ENCODE results near the gene MAP3K1. TPM values are rescaled to one million over a fixed set of nuclear protein-coding genes. Genes with fewer than 3 reads are reported as not detected.

MAP3K1 gene
- total RNA-seq, 4 donors from 2014 or later = 22.8 to 35.9 (median 29.9) TPM

DNA sequence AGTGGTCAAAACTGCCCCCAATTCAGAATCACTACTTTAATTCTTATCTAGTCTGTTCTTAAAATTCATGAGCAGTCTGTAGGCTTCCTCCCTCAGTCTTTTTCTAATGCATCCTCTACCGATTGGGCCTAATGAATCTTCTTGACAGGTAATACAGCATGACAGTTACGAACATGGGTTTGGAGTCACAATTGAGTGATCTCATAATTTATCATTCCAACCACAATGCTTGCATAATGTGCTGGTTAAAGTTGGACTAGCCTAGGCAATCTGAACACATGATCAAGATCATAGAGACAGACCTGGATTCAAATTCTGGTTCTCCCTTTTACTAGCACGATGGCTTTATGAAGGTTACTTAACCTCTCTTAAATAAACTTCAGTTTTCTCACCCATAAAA, 61.0 kb downstream of the MAP3K1 start:
- H3K27me3 ChIP-seq = no peaks in the 10 kb centered on the region
- WGBS, 2 donors = 39 to 55% methylated on average over 3 of the region's 3 CpGs
- TF ChIP-seq, protein P1, sequence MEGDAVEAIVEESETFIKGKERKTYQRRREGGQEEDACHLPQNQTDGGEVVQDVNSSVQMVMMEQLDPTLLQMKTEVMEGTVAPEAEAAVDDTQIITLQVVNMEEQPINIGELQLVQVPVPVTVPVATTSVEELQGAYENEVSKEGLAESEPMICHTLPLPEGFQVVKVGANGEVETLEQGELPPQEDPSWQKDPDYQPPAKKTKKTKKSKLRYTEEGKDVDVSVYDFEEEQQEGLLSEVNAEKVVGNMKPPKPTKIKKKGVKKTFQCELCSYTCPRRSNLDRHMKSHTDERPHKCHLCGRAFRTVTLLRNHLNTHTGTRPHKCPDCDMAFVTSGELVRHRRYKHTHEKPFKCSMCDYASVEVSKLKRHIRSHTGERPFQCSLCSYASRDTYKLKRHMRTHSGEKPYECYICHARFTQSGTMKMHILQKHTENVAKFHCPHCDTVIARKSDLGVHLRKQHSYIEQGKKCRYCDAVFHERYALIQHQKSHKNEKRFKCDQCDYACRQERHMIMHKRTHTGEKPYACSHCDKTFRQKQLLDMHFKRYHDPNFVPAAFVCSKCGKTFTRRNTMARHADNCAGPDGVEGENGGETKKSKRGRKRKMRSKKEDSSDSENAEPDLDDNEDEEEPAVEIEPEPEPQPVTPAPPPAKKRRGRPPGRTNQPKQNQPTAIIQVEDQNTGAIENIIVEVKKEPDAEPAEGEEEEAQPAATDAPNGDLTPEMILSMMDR (IDR thresholded peaks at IDR 0.05) = no peak
- TF ChIP-seq POLR2A (IDR thresholded peaks at IDR 0.05) = no peak
- H3K9me3 ChIP-seq = no peaks in the 10 kb centered on the region
- H3K27ac ChIP-seq = no peak overlapping the region
- intact Hi-C loops (cut with DNase I) = no loop called here
- H3K4me3 ChIP-seq = no peak overlapping the region
- no peak for DNase-seq
- H3K4me1 ChIP-seq = no peaks in the 10 kb centered on the region
- peaks cover 5 to 98% (median 8%) of the 10 kb centered on the region in 3 donors for H3K36me3 ChIP-seq

DNA sequence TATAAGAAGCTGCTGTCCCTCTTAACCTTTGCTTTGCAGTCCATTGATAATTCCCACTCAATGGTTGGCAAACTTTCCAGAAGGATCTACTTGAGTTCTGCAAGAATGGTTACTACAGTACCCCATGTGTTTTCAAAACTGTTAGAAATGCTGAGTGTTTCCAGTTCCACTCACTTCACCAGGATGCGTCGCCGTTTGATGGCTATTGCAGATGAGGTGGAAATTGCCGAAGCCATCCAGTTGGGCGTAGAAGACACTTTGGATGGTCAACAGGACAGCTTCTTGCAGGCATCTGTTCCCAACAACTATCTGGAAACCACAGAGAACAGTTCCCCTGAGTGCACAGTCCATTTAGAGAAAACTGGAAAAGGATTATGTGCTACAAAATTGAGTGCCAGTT, 66.2 kb downstream of the MAP3K1 start:
- H3K4me1 ChIP-seq = no peaks in the 10 kb centered on the region
- TF ChIP-seq POLR2A (IDR thresholded peaks at IDR 0.05) = no peak
- TF ChIP-seq, protein P1 (IDR thresholded peaks at IDR 0.05) = no peak
- no peak overlapping the region for H3K27ac ChIP-seq
- no peaks in the 10 kb centered on the region for H3K27me3 ChIP-seq
- DNase-seq = no peak
- no peaks in the 10 kb centered on the region for H3K9me3 ChIP-seq
- peaks cover 35 to 99% (median 36%) of the 10 kb centered on the region in 3 donors for H3K36me3 ChIP-seq
- 94% methylated on average over 3 to 5 of the region's 5 CpGs for WGBS, 2 donors
- intact Hi-C loops (cut with DNase I) = no loop called here
- H3K4me3 ChIP-seq = no peak overlapping the region

DNA sequence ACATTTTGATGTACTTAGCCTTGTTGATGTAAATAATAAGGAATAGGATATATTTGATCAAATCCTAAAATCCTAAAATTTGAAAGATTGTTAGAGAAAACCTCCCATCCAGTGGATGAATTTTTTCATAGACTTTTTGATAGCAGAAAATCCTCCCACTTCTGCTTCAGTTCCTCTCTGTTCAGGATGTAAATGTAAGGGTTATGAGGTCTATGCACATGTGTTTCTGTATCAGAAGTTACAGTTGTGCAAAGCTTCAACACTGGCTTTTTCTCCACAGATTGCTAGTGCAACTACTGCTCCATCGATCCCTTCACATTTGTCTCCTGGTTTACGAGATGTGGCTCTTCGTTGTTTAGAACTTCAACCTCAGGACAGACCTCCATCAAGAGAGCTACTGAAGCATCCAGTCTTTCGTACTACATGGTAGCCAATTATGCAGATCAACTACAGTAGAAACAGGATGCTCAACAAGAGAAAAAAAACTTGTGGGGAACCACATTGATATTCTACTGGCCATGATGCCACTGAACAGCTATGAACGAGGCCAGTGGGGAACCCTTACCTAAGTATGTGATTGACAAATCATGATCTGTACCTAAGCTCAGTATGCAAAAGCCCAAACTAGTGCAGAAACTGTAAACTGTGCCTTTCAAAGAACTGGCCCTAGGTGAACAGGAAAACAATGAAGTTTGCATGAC, 78.1 kb downstream of the MAP3K1 start:
- no peaks in the 10 kb centered on the region for H3K9me3 ChIP-seq
- no peak for TF ChIP-seq POLR2A (IDR thresholded peaks at IDR 0.05)
- TF ChIP-seq, protein P1 (IDR thresholded peaks at IDR 0.05) = no peak
- 91 to 96% methylated on average over 5 of the region's 5 CpGs for WGBS, 2 donors
- no peak overlapping the region for H3K27ac ChIP-seq
- DNase-seq = no peak
- H3K4me3 ChIP-seq = no peak overlapping the region
- peaks cover 0 to 88% (median 4%) of the 10 kb centered on the region in 3 donors for H3K36me3 ChIP-seq
- no peaks in the 10 kb centered on the region for H3K27me3 ChIP-seq
- peaks cover 0 to 4% (median 0%) of the 10 kb centered on the region in 3 donors for H3K4me1 ChIP-seq
- intact Hi-C loops (cut with DNase I) = no loop called here

DNA sequence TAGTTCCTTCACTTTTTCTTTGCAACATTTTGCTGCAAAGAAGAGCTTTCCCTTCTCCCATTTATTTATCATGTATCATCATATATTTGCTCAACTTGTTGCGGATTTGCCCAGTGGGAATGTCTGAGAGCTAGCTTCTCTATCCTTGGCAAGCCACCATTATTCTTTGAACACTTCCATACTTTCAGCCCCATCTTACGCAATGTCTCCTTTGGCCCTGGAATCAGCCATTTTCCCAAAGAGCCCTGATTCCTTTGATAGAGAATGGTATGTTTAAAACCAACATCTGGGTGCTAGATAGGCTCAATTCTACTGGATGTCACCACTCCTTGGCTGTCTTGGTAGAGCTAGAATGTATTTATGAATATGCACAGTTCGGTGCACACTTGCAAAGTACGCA, 81.4 kb downstream of the MAP3K1 start:
- no peak for DNase-seq
- Histone ChIP-seq H3K36me3 (peaks cover 0 to 55% (median 4%) of the 10 kb centered on the region in 3 donors), H3K9me3 (no peaks in the 10 kb centered on the region), H3K27me3 (no peaks in the 10 kb centered on the region), H3K27ac (no peak overlapping the region), H3K4me1 (peaks cover 0 to 5% (median 0%) of the 10 kb centered on the region in 3 donors), H3K4me3 (no peak overlapping the region)
- intact Hi-C loops (cut with DNase I) = no loop called here
- 93 to 99% methylated on average over 4 of the region's 4 CpGs for WGBS, 2 donors
- no peak for TF ChIP-seq POLR2A (IDR thresholded peaks at IDR 0.05)

DNA sequence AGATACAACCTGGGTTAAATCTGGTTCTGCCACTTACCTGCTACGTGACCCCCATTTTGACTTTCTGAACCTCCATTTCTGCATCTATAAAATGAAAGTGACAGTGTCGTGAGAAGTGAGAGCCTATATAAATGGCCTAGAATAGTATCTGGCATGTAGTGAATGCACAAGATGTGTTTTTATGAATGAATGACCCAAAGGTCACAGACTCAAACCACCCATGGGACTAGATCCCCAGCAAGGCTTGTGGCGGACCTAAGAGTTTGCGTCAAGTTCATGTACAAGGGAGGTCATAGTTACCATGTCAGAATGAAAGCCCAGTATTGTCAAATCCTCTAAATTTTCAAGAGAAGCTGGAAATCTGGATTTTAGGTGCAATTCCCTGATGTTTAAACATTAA, 82.9 kb downstream of the MAP3K1 start:
- intact Hi-C loops (cut with DNase I) = no loop called here
- 86 to 93% methylated on average over 4 of the region's 4 CpGs for WGBS, 2 donors

More for the DNA sequence above, 82.9 kb downstream of the MAP3K1 start:
- no peak for DNase-seq
- H3K27me3 ChIP-seq = no peaks in the 10 kb centered on the region
- H3K4me3 ChIP-seq = no peak overlapping the region
- H3K4me1 ChIP-seq = peaks cover 0 to 5% (median 0%) of the 10 kb centered on the region in 3 donors
- no peaks in the 10 kb centered on the region for H3K9me3 ChIP-seq
- TF ChIP-seq POLR2A (IDR thresholded peaks at IDR 0.05) = no peak
- TF ChIP-seq, protein P1 (IDR thresholded peaks at IDR 0.05) = no peak
- H3K27ac ChIP-seq = no peak overlapping the region
- peaks cover 0 to 40% (median 4%) of the 10 kb centered on the region in 3 donors for H3K36me3 ChIP-seq

Measured in esophagus squamous epithelium (tissue), 5 donors.